HUES48 (cell line): ENCODE results near the gene DDX39A.

Experiments used
- H3K27ac ChIP-seq: one replicate; pipeline ENCODE4 v1.7.0; 2013; ENCODE audit warnings: low read depth, low read length, inconsistent platforms
- H3K27me3 ChIP-seq: 2 replicates; pipeline ENCODE4 v1.6.1; 2013; ENCODE audit warnings: mild to moderate bottlenecking, low read length; ENCODE audit not compliant: control insufficient read depth, insufficient read depth
- H3K36me3 ChIP-seq: 2 replicates; pipeline ENCODE4 v1.6.1; 2013; ENCODE audit warnings: low read length; ENCODE audit not compliant: control insufficient read depth, insufficient read depth
- H3K4me1 ChIP-seq: 2 replicates; pipeline ENCODE4 v1.6.1; 2013; ENCODE audit warnings: mild to moderate bottlenecking, low read length; ENCODE audit not compliant: control insufficient read depth, insufficient read depth
- H3K4me3 ChIP-seq: 2 replicates; pipeline ENCODE4 v1.5.1; 2013; ENCODE audit warnings: mild to moderate bottlenecking, low read depth, low read length
- H3K9ac ChIP-seq: 2 replicates; pipeline ENCODE4 v1.6.1; 2013; ENCODE audit warnings: mild to moderate bottlenecking, low read depth, low read length, moderate library complexity
- H3K9me3 ChIP-seq: 2 replicates; pipeline ENCODE4 v1.6.1; 2013; ENCODE audit warnings: low read length; ENCODE audit not compliant: control insufficient read depth, insufficient read depth

DDX39A gene

DNA sequence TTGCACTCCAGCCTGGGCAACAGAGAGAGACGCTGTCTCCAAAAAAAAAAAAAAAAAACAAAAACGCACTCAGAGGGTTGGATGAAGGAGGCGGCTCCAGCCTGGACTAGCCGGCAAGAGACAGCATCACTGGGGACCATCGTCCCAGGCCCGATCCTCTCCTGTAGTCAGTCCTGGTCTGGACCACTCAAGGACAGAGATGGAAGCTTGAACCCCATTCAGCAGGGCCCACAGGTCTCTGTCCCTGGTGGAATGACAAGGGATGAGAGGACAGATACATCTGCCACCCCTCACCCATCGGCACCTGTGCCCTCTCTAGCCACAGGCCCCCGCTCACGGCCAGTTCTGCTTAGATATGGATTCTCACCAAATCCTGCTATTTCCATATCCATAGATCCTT lies 23.9 kb downstream of the DDX39A start:
- H3K27ac ChIP-seq, result no peak overlapping the region
- no peaks in the 10 kb centered on the region for H3K27me3 ChIP-seq
- H3K36me3 ChIP-seq, result no peaks in the 10 kb centered on the region
- no peak overlapping the region for H3K9ac ChIP-seq
- no peak overlapping the region for H3K4me3 ChIP-seq
- H3K4me1 ChIP-seq, result no peaks in the 10 kb centered on the region
- H3K9me3 ChIP-seq, result no peaks in the 10 kb centered on the region

DNA sequence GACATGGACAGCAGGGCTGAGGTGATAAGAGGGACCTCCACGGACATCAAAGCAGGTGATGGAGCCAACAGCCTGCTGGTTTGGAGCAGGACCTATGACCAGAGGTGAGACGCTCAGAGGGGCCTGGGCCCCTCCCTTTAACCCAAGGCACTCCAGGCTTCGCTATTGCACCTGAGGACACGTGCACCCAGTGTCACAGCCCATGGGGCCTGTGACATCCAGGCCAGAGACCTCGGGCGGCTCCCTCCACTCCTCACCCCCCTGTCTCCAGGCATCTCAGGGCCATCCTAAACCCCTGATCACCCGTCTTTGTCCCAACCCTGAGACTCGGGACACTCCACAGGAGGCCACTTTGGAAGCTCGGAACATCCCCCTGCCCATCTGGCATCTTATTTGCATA lies 25.0 kb downstream of the DDX39A start:
- Histone ChIP-seq H3K27me3 (no peaks in the 10 kb centered on the region), H3K4me1 (no peaks in the 10 kb centered on the region), H3K4me3 (no peak overlapping the region), H3K36me3 (no peaks in the 10 kb centered on the region), H3K9me3 (no peaks in the 10 kb centered on the region), H3K27ac (no peak overlapping the region), H3K9ac (no peak overlapping the region)

DNA sequence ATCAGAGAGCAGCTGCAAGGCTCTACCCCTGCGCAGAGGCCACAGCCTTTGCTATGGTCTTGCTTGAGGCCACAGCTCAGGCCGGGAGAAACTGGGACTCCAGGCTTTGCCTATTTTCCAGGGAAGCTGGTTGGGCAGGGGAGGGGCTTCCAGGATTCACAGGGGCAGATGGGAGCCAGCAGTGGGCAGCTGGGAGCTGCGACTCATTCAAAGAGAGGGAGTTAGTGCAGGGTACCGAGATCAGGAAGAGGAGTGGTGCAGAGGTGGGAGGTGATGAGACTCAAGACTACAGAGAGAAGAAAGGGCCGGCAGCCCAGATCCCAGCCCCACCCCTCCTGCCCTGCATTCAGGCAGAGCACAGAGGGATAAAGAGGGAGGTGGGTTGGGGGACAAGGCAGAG lies 25.8 kb downstream of the DDX39A start:
- H3K9ac ChIP-seq, result no peak overlapping the region
- H3K27me3 ChIP-seq, result no peaks in the 10 kb centered on the region
- no peaks in the 10 kb centered on the region for H3K4me1 ChIP-seq
- H3K4me3 ChIP-seq, result no peak overlapping the region
- H3K27ac ChIP-seq, result no peak overlapping the region
- H3K36me3 ChIP-seq, result no peaks in the 10 kb centered on the region
- no peaks in the 10 kb centered on the region for H3K9me3 ChIP-seq

DNA sequence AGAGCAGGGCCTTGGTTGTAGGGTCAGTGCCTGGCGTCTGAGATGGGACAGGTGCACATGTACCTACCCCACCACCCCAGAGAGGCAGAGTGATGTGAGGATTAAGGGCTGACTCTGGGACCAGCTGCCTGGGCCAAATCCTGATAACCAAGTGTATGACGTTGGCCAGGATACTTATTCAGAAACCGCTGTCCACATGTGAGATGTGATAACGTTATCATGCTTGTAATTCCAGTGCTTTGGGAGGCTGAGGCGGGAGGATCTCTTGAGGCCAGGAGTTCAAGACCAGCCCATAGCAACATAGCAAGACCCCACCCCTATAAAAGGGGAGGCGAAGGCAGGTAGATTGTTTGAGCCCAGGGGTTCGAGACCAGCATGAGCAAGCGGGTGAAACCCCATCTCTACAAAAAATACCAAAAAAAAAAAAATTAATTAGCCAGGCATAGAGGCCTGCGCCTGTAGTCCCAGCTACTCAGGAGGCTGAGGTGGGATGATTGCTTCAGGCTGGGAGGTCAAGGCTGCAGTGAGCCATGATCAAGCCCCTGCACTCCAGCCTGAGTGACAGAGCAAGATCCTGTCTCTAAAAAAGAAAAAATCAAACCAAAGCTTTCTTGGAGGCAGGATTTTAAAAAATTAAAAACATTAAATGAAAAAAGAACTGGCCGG lies 27.9 kb downstream of the DDX39A start:
- Histone ChIP-seq H3K9me3 (no peaks in the 10 kb centered on the region), H3K9ac (no peak overlapping the region), H3K4me3 (no peak overlapping the region), H3K36me3 (no peaks in the 10 kb centered on the region), H3K27me3 (no peaks in the 10 kb centered on the region), H3K27ac (no peak overlapping the region), H3K4me1 (no peaks in the 10 kb centered on the region)

DNA sequence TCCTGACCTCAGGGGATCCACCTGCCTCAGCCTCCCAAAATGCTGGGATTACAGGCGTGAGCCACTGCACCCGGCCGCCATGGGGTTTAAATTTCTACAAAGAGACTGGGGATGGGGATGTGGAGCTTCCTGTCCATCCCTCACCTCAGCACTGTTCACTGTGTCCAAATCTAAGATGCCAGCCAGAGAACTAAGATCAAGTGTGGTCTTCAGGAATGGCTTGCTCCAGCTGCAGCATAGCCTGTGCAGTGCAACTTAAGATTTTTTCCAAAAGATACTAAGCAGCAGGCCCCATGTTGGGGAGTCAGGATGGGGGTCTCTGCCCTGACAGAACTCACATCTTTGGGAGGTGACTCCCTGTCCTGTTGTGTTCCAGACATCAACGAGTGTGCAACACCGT lies 28.6 kb downstream of the DDX39A start:
- no peak overlapping the region for H3K27ac ChIP-seq
- H3K36me3 ChIP-seq, result no peaks in the 10 kb centered on the region
- no peaks in the 10 kb centered on the region for H3K27me3 ChIP-seq
- no peaks in the 10 kb centered on the region for H3K4me1 ChIP-seq
- no peak overlapping the region for H3K4me3 ChIP-seq
- H3K9ac ChIP-seq, result no peak overlapping the region
- H3K9me3 ChIP-seq, result no peaks in the 10 kb centered on the region

DNA sequence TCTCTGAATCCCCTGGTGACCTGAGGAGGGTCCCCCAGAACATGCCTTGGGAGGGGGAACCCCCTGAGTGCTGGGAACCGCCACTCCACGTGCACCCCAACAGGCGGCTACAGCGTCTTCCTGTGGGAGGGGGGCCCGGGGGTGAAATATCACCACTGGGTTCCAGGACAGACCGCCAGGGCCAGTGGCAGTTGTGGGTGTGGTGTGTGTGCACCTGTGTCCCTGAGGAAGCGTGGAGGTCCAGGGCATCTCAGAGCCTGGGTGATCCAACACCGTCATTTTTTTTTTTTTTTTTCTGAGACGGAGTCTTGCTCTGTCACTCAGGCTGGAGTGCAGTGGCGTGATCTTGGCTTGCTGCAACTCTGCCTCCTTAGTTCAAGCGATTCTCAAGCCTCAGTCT lies 33.6 kb downstream of the DDX39A start:
- Histone ChIP-seq H3K27me3 (no peaks in the 10 kb centered on the region), H3K27ac (no peak overlapping the region), H3K4me1 (peaks cover 13% of the 10 kb centered on the region; the same call in 1 of the 2 replicates), H3K9me3 (no peaks in the 10 kb centered on the region), H3K4me3 (no peak overlapping the region), H3K36me3 (no peaks in the 10 kb centered on the region), H3K9ac (no peak overlapping the region)

DNA sequence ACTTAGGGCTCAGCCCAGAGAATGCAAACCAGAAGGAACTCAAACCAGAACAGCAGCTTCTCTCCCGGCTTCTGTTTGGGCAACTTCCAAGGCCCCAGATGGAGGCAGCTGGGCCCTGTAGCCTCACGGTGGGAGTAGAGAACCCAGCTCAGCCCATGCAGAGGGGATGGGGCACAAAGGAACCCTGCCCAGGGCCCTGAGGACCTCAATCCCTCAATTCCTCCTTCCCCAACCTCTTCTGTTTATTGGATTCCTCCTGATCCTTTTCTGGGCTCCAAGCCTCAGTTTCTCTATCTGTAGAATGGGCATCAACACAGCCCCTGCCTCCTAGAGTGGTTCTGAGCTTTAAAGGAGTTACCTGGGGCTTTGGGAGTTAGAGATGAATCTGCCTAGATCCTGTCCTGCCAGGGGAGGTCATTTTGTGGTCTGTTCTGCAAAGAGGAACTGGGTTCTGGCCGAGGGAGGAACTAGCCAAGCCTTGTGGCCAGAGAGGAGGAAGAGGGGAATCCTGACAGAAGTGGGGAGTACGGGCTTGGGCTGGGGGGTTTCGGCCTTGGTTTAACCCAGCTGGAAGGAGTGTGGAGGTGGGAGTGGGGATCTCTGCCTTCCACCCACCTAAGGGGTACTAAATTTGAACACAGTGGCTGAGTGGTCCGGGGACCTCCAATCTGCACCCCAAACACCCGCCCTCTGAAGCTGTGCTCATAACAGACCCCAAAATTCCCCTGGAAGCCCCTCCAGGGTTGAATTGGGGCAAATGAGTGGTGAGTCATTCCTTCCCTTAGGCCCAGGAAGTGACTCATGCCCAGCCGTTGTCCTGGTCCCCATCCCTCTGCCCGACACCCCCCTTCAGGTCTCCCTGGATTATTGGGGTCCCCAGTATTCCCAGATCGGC lies 35.2 kb downstream of the DDX39A start:
- Histone ChIP-seq H3K9ac (no peak overlapping the region), H3K36me3 (no peaks in the 10 kb centered on the region), H3K4me1 (peaks cover 13% of the 10 kb centered on the region; the same call in 1 of the 2 replicates), H3K9me3 (no peaks in the 10 kb centered on the region), H3K4me3 (no peak overlapping the region), H3K27ac (no peak overlapping the region), H3K27me3 (no peaks in the 10 kb centered on the region)

DNA sequence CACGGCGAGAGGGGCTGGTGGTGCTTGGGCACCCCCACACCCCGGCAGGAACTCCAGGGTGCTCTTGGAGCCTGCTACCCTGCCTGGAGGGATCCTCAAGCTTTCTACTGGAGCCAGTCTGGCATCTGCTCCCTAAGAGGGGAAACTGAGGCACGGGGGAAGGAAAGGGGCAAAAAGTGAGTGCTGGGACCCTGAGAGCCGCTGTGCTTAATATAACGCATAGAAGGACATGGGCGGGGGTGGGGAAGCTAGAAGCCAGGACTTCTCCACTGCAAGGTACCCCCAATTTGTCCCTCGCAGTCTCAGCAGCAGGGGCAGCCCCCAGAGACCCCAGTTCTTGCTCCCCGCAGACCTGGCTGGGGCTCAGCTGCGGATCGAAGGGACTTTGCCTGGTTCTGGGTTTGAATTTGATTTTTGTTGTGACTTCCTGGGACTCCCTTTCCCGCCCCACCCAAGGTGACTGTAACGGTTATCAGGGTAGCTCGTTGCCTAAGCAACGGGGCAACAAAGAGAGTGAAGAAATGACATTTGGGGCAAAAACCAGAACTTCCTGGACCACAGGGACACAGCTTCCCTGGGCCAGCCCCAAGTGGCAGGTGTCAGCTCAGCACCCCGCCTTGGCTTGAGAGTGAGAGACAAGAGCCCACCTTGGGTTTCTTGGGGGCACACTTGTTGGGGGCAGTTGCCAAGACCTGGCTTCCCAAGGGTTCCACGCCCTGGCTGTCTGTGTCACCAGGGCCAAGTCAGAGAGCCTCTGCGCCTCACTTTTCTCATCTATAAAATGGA lies 37.3 kb downstream of the DDX39A start:
- H3K4me3 ChIP-seq, result no peak overlapping the region; the same call in 1 of the 2 replicates
- H3K9me3 ChIP-seq, result no peaks in the 10 kb centered on the region
- no peak overlapping the region for H3K27ac ChIP-seq
- H3K27me3 ChIP-seq, result no peaks in the 10 kb centered on the region
- no peak overlapping the region for H3K9ac ChIP-seq
- peaks cover 16% of the 10 kb centered on the region; the same call in 1 of the 2 replicates for H3K4me1 ChIP-seq
- no peaks in the 10 kb centered on the region for H3K36me3 ChIP-seq

DNA sequence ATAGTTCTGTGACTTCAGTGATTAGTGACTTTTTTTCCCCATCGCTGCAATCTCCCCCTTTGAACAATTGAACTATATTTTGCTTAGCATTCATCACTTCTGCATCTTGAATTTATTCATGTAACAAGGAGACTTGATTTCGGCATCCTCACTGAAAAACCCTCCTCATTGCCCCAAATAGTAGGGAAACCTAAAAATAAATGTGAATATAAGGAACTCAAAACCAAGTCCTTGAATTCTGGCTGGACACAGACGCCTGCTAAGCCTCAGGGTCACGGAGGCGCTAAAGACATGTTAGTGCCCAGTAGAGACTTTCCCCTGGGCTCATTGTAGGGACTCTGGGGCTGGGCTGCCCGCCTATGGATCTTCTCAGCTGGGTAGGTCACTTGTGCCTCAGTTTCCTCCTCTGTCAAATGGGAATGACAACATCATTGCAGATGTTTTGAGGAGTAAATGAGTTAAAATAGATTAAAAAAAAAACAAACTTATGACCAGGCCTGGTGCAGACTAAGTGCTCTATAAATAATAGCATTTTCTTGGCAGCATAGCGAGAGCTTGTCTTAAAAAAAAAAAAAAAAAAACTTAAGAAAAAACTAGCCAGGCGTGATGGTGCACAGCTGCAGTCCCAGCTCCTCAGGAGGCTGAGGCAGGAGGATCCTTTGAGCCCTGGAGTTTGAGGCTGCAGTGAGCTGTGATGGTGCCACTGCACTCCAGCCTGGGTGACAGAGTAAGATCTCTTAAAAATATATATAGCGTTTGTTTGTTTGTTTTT lies 39.7 kb downstream of the DDX39A start:
- Histone ChIP-seq H3K36me3 (no peaks in the 10 kb centered on the region), H3K27me3 (no peaks in the 10 kb centered on the region), H3K4me1 (peaks cover 16% of the 10 kb centered on the region; the same call in 1 of the 2 replicates), H3K27ac (no peak overlapping the region), H3K9me3 (no peaks in the 10 kb centered on the region), H3K9ac (no peak overlapping the region), H3K4me3 (no peak overlapping the region)

DNA sequence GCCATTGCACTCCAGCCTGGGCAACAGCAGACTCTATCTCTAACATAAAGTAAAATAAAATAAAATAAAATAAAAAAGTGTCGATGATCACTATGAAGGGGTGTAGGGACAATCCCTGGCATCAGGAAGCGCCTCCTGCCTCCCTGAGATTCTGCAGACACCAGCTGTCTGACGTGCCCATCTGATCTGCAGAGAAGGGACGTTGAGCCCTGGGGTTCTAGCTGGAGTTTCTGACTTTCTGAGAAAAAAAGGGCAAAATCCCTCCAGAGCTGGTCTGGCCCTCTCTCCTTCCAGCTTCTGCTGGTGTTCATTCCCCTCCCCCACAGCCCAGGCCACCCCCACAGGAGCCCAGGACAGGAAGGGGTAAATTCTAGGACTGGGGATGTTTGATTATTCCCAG lies 40.3 kb downstream of the DDX39A start:
- Histone ChIP-seq H3K9ac (no peak overlapping the region), H3K27ac (no peak overlapping the region), H3K4me3 (no peak overlapping the region), H3K36me3 (no peaks in the 10 kb centered on the region), H3K27me3 (no peaks in the 10 kb centered on the region), H3K4me1 (peaks cover 16% of the 10 kb centered on the region; the same call in 1 of the 2 replicates), H3K9me3 (no peaks in the 10 kb centered on the region)
